Erythroblast (primary cell): ENCODE data around the gene STK38L.

Experiments used
- GATA1 ChIP-seq: IDR thresholded peaks from 2 replicates; pipeline ENCODE4 v1.6.1; 2011; ENCODE audit warnings: low read depth, mild to moderate bottlenecking, control low read depth, low read length, moderate library complexity
- POLR2A ChIP-seq: IDR thresholded peaks from 2 replicates; pipeline ENCODE4 v1.6.1; 2011; ENCODE audit warnings: mild to moderate bottlenecking, low read length

DNA sequence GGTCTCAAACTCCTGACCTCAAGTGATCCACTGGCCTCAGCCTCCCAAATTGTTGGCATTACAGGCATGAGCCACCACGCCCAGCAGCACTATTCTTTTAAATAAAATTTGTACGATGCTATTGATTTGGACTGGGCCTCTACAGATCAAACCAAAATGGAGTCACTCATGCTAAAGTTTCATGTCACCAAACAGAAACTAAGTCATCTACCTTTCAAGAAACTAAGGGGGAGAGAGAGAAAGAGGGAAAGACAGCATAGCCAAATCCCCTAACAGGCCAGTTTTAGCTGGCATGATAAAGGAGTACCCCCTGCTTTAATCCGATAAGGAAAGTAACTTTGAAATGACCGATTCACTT is 23.1 kb upstream of the STK38L start:
- TF ChIP-seq POLR2A (no peak), GATA1 (no peak)
